Fibroblast of the aortic adventitia (primary cell): Measurements from ENCODE around the gene KDM4C. TPM values are rescaled to one million over a fixed set of nuclear protein-coding genes. Genes with fewer than 3 reads are reported as not detected.

ENCODE experiments used
- DNase-seq: peaks from one replicate; pipeline ENCODE4 v3.0.0-alpha.2; 2010; ENCODE audit warnings: low read depth
- H3K4me3 ChIP-seq: 2 replicates; pipeline ENCODE4 v1.5.1; 2011; ENCODE audit warnings: low read depth, mild to moderate bottlenecking, control low read depth, low read length, moderate library complexity
- total RNA-seq: library from RNA; depleted of rRNA; stranded (reverse); fragments of >200 nt; gene quantifications from 2 replicates; pipeline ENCODE4 v1.2.3, GENCODE V29; 2012; ENCODE audit warnings: low replicate concordance
- TF ChIP-seq, protein P1 (sequence below): IDR thresholded peaks from 2 replicates; pipeline ENCODE4 v1.5.1; 2011; ENCODE audit warnings: mild to moderate bottlenecking, low read length, control low read depth, inconsistent platforms; ENCODE audit not compliant: insufficient read depth

Gene KDM4C
- total RNA-seq, 1 donor: 25.1 TPM

- DNase-seq: no peak
- no peak overlapping the region for H3K4me3 ChIP-seq
- TF ChIP-seq, protein P1, sequence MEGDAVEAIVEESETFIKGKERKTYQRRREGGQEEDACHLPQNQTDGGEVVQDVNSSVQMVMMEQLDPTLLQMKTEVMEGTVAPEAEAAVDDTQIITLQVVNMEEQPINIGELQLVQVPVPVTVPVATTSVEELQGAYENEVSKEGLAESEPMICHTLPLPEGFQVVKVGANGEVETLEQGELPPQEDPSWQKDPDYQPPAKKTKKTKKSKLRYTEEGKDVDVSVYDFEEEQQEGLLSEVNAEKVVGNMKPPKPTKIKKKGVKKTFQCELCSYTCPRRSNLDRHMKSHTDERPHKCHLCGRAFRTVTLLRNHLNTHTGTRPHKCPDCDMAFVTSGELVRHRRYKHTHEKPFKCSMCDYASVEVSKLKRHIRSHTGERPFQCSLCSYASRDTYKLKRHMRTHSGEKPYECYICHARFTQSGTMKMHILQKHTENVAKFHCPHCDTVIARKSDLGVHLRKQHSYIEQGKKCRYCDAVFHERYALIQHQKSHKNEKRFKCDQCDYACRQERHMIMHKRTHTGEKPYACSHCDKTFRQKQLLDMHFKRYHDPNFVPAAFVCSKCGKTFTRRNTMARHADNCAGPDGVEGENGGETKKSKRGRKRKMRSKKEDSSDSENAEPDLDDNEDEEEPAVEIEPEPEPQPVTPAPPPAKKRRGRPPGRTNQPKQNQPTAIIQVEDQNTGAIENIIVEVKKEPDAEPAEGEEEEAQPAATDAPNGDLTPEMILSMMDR: no peak
Measured at GRCh38 chr9:7137040-7137439, 379.3 kb downstream of the KDM4C start.

DNA sequence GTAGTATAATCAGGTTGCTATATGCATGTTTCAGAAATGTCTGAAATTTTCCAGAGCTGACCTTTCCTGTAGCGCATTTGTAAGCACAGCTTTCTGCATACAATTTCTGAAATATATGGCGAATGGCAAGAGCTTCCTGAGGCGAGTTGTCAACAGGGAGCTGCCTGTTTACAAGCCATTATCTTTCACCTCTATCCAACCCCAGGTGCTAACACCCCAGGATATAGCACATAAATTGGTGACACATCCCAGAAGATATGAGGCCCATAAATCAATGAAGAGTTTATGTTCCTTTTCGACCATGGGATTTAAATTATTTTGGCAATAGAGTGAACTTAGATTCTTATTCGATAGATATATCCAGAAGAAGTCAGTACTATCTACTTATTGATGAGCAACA lies 379.8 kb downstream of the KDM4C start:
- no peak for DNase-seq
- H3K4me3 ChIP-seq: no peak overlapping the region
- TF ChIP-seq, protein P1: no peak

- no peak overlapping the region for H3K4me3 ChIP-seq
- TF ChIP-seq, protein P1: no peak
- no peak for DNase-seq
Measured at GRCh38 chr9:7139886-7140285, 382.1 kb downstream of the KDM4C start.

GRCh38 chr9:7140401-7140800 lies 382.6 kb downstream of the KDM4C start:
- H3K4me3 ChIP-seq: no peak overlapping the region
- DNase-seq: no peak
- TF ChIP-seq, protein P1: no peak

DNA sequence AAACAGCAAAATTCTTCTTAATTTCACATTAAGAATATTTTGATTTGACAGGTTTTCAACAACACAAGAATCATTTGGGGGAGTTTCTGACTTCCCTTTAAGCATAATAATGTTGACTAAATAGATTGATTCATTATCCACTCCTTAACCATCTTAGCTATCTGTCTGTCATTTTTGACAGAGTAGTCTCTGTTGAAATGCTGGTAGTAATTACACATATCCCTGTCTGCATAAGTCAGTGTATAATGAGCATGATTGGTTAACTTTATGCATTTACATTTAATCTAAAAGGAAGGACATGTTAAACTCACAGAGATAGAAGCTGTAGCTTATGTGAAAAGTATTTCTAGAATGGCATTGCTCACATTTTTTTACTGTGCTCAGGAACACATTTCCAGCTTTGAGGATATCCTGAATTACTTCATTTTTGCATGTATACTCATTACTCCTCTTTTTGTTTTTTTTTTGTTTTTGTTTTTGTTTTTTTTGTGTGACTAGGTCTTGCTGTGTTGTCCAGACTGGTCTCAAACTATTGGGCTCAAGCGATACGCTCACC lies 385.9 kb downstream of the KDM4C start:
- H3K4me3 ChIP-seq: no peak overlapping the region
- TF ChIP-seq, protein P1: no peak
- no peak for DNase-seq

- TF ChIP-seq, protein P1: no peak
- no peak for DNase-seq
- no peak overlapping the region for H3K4me3 ChIP-seq
Measured at GRCh38 chr9:7144265-7145046, 386.7 kb downstream of the KDM4C start.
